NCI-H1417 (cell line): Measurements from ENCODE around the gene TNFAIP6.
"Not testable (repeated sequence)": the region's sequence is repeated elsewhere in the genome, so short reads cannot be mapped to it uniquely, and the experiment has no call there.

Experiments used
- DNase-seq, 3 experiments: peaks; one replicate each; lab custom pipeline; 2025; lab: John Stamatoyannopoulos, UW

TNFAIP6 gene, protein sequence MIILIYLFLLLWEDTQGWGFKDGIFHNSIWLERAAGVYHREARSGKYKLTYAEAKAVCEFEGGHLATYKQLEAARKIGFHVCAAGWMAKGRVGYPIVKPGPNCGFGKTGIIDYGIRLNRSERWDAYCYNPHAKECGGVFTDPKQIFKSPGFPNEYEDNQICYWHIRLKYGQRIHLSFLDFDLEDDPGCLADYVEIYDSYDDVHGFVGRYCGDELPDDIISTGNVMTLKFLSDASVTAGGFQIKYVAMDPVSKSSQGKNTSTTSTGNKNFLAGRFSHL

DNA sequence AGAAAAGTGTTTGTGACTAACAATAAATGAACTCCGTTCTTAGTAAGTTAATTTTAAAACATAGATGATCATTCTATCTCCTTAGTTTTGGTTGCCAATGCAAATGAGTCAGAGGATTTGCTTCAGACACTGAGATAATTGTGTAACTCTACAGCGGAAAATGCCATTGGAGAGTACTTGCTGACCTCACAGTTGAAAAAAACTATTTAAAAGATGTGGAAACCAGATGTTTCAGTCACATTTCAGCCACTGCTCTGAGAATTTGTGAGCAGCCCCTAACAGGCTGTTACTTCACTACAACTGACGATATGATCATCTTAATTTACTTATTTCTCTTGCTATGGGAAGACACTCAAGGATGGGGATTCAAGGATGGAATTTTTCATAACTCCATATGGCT, at the start of gene TNFAIP6:
Gene TNFAIP6 (plus strand): TSS at position 234 of the 400 bp plus-strand sequence. CDS start 75 bp downstream, at position 309.
- no peak for DNase-seq

DNA sequence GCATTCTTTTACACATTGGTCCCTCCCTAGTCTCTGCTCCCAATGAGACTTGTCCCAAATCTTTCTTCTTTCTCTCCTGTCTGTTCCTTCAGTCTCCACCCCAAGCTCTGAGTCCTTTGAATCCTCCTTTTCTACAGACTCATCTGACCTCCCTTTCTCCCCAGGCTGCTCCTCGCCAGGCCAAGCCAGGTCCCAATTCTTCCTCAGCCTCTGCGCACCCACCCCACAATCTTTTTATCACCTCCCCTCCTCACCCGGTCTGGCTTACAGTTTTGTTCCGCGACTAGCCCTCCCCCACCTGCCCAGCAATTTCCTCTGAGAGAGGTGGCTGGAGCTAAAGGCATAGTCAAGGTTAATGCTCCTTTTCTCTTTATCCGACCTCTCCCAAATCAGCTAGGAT, 47.1 kb upstream of the TNFAIP6 start:
- DNase-seq: not testable (repeated sequence)

DNA sequence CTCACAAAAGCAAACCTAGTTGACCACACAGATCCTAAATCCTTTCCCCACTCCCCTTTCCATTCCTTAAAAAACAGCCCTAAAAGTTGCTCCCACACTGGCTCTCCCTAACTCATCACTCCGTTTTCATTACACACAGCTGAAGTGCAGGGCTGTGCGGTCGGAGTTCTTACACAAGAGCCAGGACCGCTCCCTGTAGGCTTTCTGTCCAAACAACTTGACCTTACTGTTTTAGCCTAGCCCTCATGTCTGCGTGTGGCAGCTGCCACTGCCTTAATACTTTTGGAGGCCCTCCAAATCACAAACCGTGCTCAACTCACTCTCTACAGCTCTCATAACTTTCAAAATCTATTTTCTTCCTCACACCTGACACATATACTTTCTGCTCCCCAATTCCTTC, 45.0 kb upstream of the TNFAIP6 start:
- not testable (repeated sequence) for DNase-seq

DNA sequence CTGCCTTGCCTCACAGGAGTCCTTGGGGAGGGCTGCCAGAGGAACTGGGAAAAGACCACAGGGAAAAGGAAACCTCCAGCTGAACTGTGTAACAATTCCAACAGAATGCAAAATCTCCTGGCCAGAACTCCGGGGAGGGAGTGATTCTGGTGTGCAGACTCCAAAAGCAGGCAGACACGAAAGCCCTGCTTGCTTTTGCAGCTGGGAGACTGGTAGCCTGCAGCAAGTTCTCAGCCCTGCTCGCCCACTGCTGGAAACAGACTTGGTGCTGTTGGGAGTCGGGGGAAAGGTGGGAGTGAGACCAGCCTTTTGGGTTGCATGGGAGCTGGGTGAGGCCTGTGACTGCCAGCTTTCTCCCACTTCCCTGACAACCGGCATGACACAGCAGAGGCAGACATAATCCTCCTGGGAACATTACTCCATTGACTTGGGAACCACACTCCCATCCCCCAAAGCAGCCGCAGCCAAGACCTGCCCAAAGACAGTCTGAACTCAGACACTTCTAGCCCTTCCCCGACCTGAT, 42.0 kb upstream of the TNFAIP6 start:
- no peak for DNase-seq

DNA sequence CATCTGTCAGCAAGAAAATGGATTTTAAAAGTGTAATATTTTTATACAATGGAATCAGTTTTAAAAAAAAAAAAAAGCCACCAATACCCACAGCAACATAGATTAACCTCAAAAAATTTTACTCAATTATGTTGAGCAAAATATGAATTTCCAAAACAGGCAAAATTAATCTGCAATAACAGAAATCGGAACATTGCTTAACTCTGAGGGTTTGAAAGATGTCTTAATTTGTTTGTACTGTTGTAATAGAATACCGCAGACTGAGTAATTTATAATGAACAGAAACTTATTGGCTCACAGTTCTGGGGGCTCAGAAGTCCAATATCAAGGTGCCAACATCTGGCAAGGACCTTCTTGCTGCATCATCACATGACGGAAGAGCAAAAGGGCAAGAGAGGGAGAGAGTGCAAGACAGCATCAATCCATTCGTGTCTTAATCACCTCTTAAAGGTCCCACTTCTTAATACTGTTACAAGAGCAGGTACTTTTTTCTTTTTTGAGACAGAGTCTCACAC, 31.8 kb upstream of the TNFAIP6 start:
- DNase-seq: no peak

DNA sequence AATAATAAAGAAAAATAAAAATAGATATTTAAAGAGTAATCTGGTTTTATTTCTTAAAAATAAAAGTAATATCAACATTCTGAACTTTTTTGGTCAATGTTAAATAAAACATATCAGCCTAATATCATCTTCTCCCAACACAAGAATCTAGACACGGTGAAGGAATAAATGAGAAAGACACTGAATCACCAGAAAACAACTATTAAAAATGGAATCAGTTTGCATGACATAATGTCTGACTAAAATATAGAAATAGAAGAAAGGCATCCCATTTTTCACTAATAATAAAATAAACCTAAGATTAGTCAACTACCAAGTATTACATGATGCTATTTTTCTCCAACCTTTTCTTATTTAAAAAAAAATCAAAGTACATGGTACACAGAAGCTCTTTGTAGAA, 30.8 kb upstream of the TNFAIP6 start:
- no peak for DNase-seq

DNA sequence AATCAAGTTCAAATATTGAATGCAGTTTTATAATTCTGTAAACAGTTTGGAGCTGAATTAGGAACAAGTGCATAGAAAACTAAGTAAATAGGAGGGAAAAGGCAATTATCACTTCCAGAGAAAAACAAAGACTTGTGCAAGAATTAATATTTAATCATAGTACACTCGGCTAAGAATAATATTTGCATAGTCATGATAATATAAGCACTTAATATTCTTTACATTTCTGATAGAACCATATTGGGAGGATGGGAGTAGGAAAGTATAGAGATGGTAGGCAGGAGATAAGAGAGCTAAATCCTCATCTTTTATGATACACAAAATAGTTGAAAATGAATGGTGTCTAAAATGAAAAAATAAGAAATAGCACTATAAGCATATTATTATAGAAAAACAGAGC, 27.4 kb upstream of the TNFAIP6 start:
- no peak for DNase-seq

DNA sequence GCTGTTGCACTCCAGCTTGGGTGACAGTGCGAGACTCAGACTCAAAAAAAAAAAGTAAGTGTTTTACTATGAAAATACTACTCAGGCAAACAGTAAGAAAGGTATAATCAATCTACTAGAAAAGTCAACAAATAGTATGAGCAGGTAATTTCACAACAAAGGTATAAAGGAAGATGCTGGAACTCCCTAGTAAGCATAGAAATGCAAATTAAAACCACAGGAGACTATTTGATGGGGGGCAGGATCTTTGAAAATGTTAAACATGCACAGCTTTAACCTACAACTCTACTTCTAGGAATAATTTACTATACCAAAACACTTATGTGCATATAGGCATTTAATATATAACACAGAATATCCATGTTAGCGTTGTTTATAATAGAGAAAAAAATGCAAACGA, 24.3 kb upstream of the TNFAIP6 start:
- DNase-seq: peak in 1 of 3 experiments; percentile 39

DNA sequence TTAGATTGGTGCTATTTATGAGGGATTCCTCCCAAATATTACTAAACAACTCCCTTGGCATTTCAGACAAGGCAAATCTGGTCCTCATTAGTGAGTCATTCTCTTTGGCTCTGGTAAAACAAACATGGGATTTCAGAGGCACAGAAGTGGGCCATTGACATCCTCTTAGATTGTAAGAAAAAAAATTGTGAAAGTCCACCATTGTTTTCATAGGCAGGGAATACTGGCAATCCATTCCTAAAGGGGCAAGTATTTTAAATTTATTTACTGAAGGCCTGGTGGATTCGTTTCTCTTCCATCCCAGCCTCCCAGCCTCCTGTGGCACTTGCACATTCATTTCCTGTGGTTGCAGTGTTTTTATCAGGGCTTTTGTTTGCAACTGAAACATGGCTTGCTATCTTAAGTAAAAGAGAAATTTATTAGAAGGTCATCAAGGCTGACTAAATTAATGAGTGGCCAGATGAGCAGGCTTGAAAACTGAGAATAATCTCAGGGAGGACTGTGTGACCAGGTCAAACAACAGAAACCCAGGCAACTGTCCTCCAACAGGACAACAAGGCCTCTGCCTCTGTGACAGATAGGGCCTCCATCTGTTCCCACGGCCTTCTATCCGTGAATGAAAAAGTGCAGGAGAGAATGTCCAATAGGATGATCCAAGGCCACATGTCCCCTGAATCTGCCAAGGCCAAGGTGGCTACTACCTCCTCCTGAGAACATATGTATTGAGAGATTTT, 23.1 kb upstream of the TNFAIP6 start:
- peak in 1 of 3 experiments; percentile 3 for DNase-seq

DNA sequence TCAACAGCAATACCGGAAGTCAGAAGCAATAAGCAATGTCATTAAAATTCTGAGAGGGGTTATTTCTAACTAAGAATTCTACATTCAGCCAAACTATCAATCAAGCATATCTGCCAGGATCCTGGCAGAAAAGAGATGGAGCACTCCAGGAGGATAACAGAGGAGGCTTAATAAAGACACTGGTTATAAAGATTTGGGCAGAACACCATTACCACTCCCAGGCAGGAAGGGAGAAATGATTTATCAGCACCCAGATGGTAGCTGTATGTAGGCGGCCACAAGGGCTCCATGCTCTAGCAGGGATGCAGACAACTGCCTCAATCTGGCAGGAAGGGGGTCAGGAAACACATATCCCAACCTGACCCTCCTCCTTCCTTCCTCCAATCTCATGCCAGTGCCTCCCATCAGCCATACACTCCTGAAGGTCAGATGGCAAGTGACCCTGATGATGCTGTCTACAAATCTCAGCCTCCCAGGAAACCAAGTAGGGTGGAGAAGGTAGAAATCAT, 20.5 kb upstream of the TNFAIP6 start:
- no peak for DNase-seq

DNA sequence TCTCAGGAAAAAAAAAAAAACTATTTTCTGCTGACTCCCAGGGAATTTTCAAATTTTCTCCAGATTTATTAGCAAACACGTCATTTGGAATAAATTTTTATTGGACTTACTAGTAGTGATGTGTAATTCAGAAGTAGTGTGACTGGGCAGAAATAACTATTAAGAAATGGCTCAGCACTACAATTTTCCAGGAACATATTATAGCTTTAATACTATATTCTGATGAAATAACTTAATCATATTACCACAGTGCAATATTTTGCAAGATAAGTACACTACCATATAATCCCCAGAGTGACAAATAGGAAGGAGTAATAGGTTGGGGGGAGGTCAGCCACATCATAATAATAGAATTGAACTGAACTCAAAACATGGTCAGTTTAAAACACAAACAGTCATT, 19.7 kb upstream of the TNFAIP6 start:
- DNase-seq: no peak

DNA sequence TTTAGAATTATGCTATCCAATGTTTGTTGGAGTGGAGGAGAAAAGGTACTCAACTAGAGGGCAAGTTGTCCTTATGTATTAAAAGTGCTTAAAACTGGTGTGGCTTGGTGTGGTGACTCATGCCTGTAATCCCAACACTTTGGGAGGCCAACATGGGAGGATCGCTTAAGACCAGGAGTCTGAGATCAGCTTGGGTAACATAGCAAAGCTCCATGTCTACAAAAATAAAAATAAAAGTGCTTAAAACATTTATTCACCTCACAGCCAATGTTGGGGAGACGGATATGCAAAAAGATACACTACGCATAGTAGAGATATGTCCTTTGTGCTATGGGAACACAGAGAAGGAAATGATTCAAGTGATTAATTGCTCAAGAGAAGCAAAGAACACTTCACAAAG, 19.3 kb upstream of the TNFAIP6 start:
- DNase-seq: no peak

DNA sequence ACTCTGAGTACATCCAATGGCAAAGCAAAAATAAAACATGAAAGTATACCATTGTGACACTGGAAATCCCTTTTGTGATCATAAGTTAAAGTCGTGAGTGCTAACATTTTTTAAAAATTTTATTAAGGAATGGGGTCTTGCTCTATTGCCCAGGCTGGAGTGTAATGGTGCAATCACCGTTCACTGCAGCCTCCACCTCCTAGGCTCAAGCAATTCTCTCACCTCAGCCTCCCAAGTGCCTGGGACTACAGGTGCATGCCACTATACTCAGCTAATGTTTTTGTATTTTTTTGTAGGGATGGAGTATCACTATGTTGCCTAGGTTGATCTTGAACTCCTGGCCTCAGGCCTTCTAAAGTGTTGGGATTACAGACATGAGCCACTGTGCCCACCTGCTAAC, 14.3 kb upstream of the TNFAIP6 start:
- no peak for DNase-seq

DNA sequence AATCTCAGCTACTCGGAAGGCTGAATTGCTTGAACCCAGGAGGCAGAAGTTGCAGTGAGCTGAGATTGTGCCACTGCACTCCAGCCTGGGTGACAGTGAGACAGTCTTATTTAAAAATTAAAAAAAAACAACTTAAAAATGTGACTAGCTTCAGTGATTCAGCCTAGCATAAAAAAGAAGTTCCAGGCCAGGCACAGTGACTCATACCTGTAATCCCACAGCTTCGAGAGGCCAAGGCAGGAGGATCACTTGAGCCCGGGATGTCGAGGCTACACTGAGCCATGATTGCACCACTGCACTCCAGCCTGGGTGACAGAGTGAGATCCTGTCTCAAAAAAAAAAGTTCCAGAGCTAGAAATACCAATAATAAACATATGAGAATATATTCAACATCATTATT, 13.2 kb upstream of the TNFAIP6 start:
- not testable (repeated sequence) for DNase-seq

DNA sequence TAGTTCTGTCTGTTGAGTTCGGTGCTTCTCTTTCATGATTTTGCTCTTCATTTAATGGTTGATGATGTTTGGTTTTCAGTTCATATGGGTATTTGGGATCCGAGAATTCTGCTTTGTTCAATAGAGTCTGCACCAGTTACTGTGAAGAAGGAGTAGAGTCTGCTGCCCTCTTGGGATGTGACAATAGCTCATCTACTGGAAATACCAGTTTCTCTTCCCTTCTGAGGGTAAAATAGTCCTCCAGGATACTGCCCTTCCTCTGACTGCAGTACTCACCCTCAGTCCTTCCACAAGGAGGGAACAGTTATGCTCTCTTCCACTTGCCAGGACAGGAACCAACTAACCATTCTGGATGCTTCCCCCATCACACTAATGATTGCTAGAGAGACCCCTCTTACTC, 12.5 kb upstream of the TNFAIP6 start:
- DNase-seq: no peak

DNA sequence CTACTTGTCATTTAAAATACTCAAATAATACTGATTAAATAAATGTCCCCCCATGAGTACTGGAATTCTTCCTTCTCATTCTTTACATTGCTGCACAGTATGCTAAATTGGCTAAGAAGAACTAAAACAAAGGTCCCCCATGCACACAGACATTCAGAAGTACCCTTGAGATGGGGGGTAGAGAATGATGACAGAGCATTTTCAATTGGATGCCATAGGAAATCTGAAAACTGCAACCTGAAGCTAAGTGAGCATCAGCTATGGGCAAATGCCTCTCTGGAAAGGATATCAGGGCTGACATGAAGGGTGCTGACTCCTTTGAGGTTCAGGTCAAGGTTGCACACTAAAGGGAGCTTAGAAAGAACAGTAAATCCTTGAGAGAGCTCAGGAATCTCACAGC, 10.1 kb upstream of the TNFAIP6 start:
- DNase-seq: no peak

DNA sequence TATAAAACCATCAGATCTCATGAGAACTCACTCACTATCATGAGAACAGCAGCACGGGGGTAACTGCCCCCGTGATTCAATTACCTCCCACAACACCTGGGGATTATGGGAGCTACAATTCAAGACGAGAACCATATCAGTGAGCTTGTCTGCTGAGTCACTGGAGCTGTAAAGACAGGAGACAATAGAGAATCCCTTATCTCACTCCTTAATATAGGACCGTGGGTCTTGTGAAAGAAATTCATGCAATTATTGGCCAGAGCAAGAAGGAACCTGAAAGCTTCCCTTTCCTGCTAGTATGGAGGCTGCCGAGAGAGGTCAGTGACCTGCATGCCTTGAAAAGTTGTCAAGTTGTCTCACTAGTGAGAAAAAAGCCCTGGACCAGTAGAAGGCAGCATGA, 9.5 kb upstream of the TNFAIP6 start:
- DNase-seq: no peak

DNA sequence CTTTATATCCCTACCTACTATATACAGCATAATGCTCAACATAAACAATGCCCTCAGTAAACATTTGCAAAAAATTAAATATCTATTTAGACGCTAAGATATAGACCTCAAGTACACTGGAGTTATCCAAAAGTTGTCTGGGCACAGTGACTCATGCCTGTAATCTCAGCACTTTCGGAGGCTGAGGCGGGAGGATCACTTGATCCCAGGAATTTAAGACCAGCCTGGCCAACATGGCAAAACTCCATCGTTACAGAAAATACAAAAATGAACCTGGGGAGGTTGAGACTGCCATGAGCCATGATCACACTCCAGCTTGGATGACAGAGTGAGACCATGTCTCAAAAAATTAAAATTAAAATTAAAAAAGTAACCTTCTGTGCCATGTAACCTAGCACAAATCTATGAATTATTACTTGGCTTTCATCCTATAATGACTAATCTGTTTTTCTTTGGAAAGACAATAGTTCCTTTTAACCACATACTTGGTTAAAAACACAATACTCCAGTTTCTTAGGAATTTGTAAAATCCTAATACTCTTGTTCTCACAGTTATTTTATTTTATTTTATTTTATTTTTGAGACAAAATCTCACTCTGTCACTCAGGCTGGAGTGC, 6.7 kb upstream of the TNFAIP6 start:
- no peak for DNase-seq

DNA sequence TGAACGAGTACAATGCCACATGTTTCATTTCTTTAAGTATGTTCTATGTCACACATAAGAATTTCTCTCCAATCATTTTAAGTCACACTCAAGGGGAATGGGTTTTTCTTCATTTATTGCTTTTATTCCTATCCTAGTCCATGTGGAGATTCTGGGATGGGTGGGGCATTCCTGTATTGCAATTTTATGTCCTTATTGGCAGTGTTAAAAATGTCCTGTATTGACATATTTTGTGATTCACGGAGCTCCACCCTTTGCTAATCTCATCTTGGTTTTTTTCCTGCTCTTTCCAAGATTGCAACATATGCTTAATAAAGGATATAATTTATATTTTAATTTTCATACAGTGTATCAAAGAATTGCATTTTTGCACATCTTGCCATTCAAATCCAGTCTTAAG, 3.4 kb upstream of the TNFAIP6 start:
- no peak for DNase-seq

DNA sequence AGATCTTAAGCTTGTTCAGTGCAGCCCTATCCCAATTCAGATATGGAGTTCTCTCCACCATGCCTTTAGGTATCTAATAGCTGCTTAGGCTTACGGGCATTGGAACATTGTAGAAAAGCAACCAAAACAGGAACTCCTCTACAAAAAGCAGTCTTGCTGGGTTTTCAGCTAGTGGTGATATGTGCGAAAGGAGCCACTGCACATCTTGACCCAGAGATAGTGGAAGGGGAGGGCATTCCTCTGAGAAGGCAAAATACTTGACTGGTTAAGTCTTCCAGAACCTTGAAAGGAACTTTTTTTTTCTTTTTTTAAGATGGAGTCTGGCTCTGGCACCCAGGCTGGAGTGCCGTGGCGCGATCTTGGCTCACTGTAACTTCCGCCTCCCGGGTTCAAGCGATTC, 2.6 kb upstream of the TNFAIP6 start:
- DNase-seq: no peak

DNA sequence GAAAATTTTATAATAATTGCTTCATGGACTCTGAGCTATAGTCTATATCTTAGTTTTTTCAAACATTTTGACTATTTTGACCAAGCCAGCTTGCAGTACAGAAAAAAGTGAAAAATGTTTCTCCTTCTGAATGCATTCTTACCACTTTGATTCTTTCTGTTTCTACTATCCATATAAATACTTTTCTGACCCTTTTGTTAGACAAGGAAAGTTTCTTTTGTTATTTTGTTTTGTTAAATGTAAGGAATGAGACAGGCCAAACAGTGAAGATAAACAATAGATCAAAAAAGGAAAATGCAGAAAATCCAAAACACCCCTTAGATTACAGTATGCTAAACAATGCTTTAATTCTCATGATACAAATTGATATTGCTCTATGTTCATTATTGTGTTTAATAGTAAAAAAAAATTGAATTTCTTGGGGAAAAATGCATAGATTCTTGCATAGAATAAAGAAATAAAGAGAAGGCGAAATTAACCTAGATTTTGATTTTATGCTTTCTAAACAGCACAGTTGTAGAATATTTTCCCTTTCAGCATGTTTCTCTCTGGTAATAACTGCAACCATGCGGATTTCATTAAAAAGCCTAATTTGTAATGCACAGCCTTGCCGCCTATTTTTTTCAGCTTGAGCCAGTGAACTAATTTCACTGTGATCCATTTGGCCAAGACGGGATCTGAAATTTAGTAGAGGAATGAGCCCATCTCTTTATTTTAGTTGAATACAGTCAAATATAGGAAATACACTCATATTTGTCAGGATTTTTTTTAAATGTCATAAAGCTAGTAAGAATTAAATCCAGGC, 976 bp downstream of the TNFAIP6 start:
- no peak for DNase-seq
